SU-DHL-6 (cell line): ENCODE measurements around the gene TRIML1.

ENCODE experiments used
- H2AFZ ChIP-seq: fragments of 200-600 bp; sonication (generic); 2 replicates; pipeline ENCODE4 v1.6.1; 2014; ENCODE audit warnings: low read depth, mild to moderate bottlenecking, moderate library complexity, mixed read lengths, antibody characterized with exemption, low read length; ENCODE audit not compliant: severe bottlenecking
- H3F3A ChIP-seq: fragments of 200-600 bp; shearing (Covaris generic); 2 replicates; pipeline ENCODE4 v1.6.0; 2016; ENCODE audit warnings: antibody characterized with exemption, mild to moderate bottlenecking; ENCODE audit not compliant: insufficient read depth
- H3K27ac ChIP-seq: fragments of 200-600 bp; sonication (generic); 2 replicates; pipeline ENCODE4 v1.5.1; 2016; ENCODE audit warnings: low read depth, mild to moderate bottlenecking, low read length, moderate library complexity, mixed read lengths
- H3K27me3 ChIP-seq: fragments of 200-600 bp; sonication (generic), shearing (Covaris generic); 2 replicates; pipeline ENCODE4 v1.6.0; 2014; ENCODE audit warnings: mild to moderate bottlenecking, low read length
- H3K36me3 ChIP-seq: fragments of 200-600 bp; sonication (generic); 2 replicates; pipeline ENCODE4 v1.6.1; 2014; ENCODE audit warnings: mild to moderate bottlenecking, low read length, mixed read lengths
- H3K4me2 ChIP-seq: fragments of 300-600, 200-600 bp; shearing (Covaris generic), sonication (generic); 2 replicates; pipeline ENCODE4 v1.6.0; 2014; ENCODE audit warnings: low read length, low read depth, mild to moderate bottlenecking; ENCODE audit not compliant: poor library complexity, severe bottlenecking
- H3K4me3 ChIP-seq: fragments of 200-600 bp; sonication (generic); 2 replicates; pipeline ENCODE4 v1.5.1; 2014; ENCODE audit warnings: antibody characterized with exemption, low read length, mild to moderate bottlenecking, mixed read lengths; ENCODE audit not compliant: insufficient read depth, poor library complexity, severe bottlenecking
- H3K79me2 ChIP-seq: fragments of 200-600 bp; sonication (generic); 2 replicates; pipeline ENCODE4 v1.6.1; 2014; ENCODE audit warnings: mild to moderate bottlenecking, low read length, moderate library complexity; ENCODE audit not compliant: insufficient read depth
- H3K9ac ChIP-seq: fragments of 200-600 bp; sonication (generic); 2 replicates; pipeline ENCODE4 v1.7.0; 2014; ENCODE audit warnings: mild to moderate bottlenecking, low read length
- H3K9me2 ChIP-seq: fragments of 200-600 bp; sonication (generic); replicated peaks from 2 replicates; pipeline ENCODE4 v1.6.1; 2014; ENCODE audit warnings: low read length; ENCODE audit not compliant: insufficient read depth
- H3K9me3 ChIP-seq: fragments of 200-600 bp; sonication (generic); 2 replicates; pipeline ENCODE4 v1.6.1; 2014; ENCODE audit warnings: low read length, mixed read lengths; ENCODE audit not compliant: insufficient read depth
- H4K20me1 ChIP-seq: fragments of 200-600 bp; sonication (generic); 2 replicates; pipeline ENCODE4 v1.6.1; 2014; ENCODE audit warnings: low read depth, mild to moderate bottlenecking, antibody characterized with exemption, low read length, moderate library complexity, mixed read lengths
- EZH2phosphoT487 ChIP-seq: fragments of 200-600 bp; sonication (generic), shearing (Covaris generic); conservative IDR thresholded peaks from 2 replicates; pipeline ENCODE4 v1.6.1; 2018; ENCODE audit warnings: mild to moderate bottlenecking, antibody characterized with exemption, low read length, moderate library complexity, mixed read lengths
- TF ChIP-seq, protein P1 (sequence below): fragments of 200-600 bp; sonication (generic); IDR thresholded peaks from one replicate; pipeline ENCODE4 v1.5.1; 2017; ENCODE audit warnings: antibody characterized with exemption, mild to moderate bottlenecking, low read length, moderate library complexity; ENCODE audit not compliant: insufficient read depth, poor library complexity, severe bottlenecking

Gene TRIML1

DNA sequence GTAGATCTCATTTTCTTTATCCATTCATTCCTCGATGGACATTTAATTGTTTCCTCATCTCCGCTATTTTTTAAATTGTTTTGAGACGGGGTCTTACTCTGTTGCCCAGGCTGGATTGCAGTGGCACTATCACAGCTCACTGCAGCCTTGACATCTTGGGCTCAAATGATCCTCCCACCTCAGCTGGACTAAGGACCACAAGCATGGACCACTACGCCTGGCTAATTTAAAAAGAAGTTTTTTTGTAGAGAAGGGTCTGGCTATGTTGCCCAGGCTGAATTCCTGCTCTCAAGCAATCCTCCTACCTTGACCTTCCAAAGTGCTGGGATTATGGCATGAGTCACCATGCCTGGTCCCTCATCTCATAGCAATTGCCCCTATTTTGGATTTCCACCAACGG lies 7.0 kb upstream of the TRIML1 start:
- H3K27ac ChIP-seq: no peak overlapping the region
- H3K9me3 ChIP-seq: no peaks in the 10 kb centered on the region
- H3F3A ChIP-seq: no peaks in the 10 kb centered on the region
- no peak overlapping the region for H3K4me3 ChIP-seq
- no peak overlapping the region for H3K9ac ChIP-seq
- no peak overlapping the region for H2AFZ ChIP-seq
- TF ChIP-seq, protein P1, sequence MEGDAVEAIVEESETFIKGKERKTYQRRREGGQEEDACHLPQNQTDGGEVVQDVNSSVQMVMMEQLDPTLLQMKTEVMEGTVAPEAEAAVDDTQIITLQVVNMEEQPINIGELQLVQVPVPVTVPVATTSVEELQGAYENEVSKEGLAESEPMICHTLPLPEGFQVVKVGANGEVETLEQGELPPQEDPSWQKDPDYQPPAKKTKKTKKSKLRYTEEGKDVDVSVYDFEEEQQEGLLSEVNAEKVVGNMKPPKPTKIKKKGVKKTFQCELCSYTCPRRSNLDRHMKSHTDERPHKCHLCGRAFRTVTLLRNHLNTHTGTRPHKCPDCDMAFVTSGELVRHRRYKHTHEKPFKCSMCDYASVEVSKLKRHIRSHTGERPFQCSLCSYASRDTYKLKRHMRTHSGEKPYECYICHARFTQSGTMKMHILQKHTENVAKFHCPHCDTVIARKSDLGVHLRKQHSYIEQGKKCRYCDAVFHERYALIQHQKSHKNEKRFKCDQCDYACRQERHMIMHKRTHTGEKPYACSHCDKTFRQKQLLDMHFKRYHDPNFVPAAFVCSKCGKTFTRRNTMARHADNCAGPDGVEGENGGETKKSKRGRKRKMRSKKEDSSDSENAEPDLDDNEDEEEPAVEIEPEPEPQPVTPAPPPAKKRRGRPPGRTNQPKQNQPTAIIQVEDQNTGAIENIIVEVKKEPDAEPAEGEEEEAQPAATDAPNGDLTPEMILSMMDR: no peak
- no peak for TF ChIP-seq EZH2phosphoT487
- no peaks in the 10 kb centered on the region for H3K36me3 ChIP-seq
- H3K4me2 ChIP-seq: no peak overlapping the region
- no peaks in the 10 kb centered on the region for H3K27me3 ChIP-seq
- no peaks in the 10 kb centered on the region for H3K79me2 ChIP-seq
- H3K9me2 ChIP-seq: no peaks in the 10 kb centered on the region
- no peaks in the 10 kb centered on the region for H4K20me1 ChIP-seq

DNA sequence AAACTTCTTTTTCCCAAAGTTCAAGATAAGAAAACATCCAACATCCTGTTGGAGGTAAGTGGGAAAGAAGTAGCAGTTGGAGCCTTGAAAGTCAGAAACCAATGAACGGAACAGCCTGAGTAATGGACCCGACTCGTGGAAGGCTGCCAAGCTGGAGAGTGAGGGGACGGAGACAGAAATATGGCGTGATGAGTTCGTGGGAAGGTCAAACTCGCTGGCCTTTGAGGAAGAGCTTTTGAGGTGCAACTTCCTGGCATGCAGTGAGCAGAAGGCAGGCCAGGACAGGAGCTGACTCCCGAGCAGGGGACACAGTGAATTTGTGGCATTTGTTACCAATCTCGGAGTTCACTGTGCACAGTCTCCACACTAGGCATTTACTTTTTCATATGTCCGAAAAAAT lies 1.0 kb upstream of the TRIML1 start:
- Histone ChIP-seq H3K9me3 (no peaks in the 10 kb centered on the region), H3K36me3 (no peaks in the 10 kb centered on the region), H3K27me3 (no peaks in the 10 kb centered on the region), H3K4me3 (no peak overlapping the region), H4K20me1 (no peaks in the 10 kb centered on the region), H3K79me2 (no peaks in the 10 kb centered on the region), H3F3A (no peaks in the 10 kb centered on the region), H3K27ac (no peak overlapping the region), H3K9ac (no peak overlapping the region), H2AFZ (no peak overlapping the region), H3K9me2 (no peaks in the 10 kb centered on the region), H3K4me2 (no peak overlapping the region)
- no peak for TF ChIP-seq EZH2phosphoT487
- TF ChIP-seq, protein P1: no peak

DNA sequence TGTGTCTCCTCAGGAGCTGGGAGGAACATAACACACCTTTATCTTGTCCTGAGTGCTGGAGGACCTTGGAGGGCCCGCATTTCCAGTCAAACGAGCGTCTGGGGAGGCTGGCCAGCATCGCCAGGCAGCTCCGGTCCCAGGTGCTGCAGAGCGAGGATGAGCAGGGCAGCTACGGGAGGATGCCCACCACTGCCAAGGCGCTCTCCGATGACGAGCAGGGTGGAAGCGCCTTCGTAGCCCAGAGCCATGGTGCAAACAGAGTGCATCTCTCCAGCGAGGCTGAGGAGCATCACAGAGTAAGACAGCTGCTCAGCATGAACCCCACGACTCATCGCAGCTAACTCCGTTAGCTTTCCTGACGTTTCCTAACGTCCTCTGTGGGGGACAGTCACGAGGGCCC lies 430 bp downstream of the TRIML1 start:
- Histone ChIP-seq H3K27me3 (no peaks in the 10 kb centered on the region), H3K79me2 (no peaks in the 10 kb centered on the region), H3K27ac (no peak overlapping the region), H3K4me3 (no peak overlapping the region), H3K36me3 (no peaks in the 10 kb centered on the region), H2AFZ (no peak overlapping the region), H3K9me3 (no peaks in the 10 kb centered on the region), H3K9ac (no peak overlapping the region), H4K20me1 (no peaks in the 10 kb centered on the region), H3K9me2 (no peaks in the 10 kb centered on the region), H3K4me2 (no peak overlapping the region), H3F3A (no peaks in the 10 kb centered on the region)
- TF ChIP-seq, protein P1: no peak
- TF ChIP-seq EZH2phosphoT487: no peak
